Frontal cortex (tissue), 4 donors: ENCODE data around the gene DNAJB4. TPM values are rescaled to one million over a fixed set of nuclear protein-coding genes. Genes with fewer than 3 reads are reported as not detected.
"Not testable (repeated sequence)": the region's sequence is repeated elsewhere in the genome, so short reads cannot be mapped to it uniquely, and the experiment has no call there.

Source experiments
- DNase-seq, 2 donors: peaks; one replicate each; pipeline ENCODE4 v3.0.0; 2012; ENCODE audit warnings: low spot score in 2 of 2
- FAIRE-seq: peaks from 2 replicates; lab custom pipeline; 2012; peaks lifted over from hg19 to GRCh38; lab: Jason Lieb, UNC
- total RNA-seq: library from RNA; depleted of rRNA; stranded (reverse); fragments of >200 nt; gene quantifications from one replicate; pipeline ENCODE4 v1.2.3, GENCODE V29; 2014
- donor health status: control.
- donor health status: control.
- donor health status: control.

The DNAJB4 gene
- total RNA-seq = 30.6 TPM

GRCh38 chr1:78004719-78005447 lies at the start of gene DNAJB4:
Gene DNAJB4 (plus strand): TSS chr1:78004939. CDS start chr1:78005111, 172 bp downstream.
- DNase-seq (peak; percentile 52 to 57), FAIRE-seq (peak; percentile 49)

DNA sequence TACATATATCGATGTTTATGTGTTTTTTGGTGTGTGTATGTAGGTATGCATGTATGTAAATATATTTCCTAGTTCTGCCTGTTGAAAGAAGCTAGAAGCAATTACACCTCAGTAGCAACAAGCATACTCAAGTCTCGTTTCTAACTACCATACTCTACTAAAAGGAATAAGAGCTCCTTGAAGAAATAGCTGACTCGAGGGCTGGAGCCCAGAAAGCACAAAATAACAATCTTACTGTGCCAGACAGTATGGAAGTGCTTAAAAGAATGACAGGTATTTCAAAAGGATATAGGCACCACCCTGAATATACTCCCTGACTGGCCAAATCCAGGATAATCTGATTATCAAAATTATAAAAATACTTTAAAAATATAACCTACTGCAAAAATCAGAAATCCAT lies 49.0 kb upstream of the DNAJB4 start:
- no peak for FAIRE-seq

GRCh38 chr1:77956464-77956863 lies 48.3 kb upstream of the DNAJB4 start:
- DNase-seq (no peak), FAIRE-seq (no peak)

More for the DNA sequence above, 49.0 kb upstream of the DNAJB4 start:
- DNase-seq = no peak

- DNase-seq (no peak), FAIRE-seq (no peak)
Observed at GRCh38 chr1:77958391-77958790, 46.3 kb upstream of the DNAJB4 start.

DNA sequence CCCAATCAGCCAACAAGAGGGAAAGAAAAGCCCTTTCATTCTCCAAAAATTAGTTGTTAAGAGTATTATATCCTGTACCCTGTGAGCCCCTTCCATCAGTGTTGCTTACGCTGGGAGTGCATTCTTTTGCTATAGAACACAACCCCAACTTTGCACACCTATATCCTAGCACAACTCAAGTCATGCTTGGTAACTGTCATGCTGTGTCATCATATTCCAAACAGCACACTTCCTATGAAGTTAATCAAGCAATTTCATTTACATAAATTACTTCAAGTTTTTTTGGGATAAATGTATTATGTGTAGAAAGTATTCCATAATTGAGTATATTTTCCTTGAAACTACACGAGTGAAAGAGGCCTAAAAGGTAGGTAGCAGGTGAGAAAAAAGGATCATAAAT lies 45.9 kb upstream of the DNAJB4 start:
- no peak for FAIRE-seq
- DNase-seq = no peak

DNA sequence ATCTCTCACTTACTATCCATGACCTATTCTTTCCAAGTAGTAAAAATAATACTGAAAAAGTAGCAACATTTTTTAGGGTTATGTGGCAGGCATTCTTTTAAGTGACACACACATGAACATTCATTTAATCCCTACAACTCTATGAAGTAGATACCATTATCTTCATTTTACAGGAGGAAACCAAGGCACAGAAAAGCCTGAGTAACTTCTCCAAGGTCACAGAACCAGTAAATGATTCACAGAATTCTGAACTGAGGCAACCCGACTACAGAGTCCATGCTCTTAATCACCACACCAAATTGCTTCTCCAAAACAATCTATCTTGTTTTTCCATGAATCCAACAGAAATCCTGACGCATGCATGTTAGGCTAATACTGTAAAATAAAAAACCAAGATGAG lies 43.3 kb upstream of the DNAJB4 start:
- FAIRE-seq (no peak), DNase-seq (no peak)

- FAIRE-seq (no peak), DNase-seq (no peak)
Observed at GRCh38 chr1:77966291-77966690, 38.4 kb upstream of the DNAJB4 start.

- FAIRE-seq (no peak), DNase-seq (no peak)
Observed at GRCh38 chr1:77970192-77970591, 34.5 kb upstream of the DNAJB4 start.

GRCh38 chr1:77972080-77972479 lies 32.7 kb upstream of the DNAJB4 start:
- no peak for FAIRE-seq

GRCh38 chr1:77975386-77975785 lies 29.4 kb upstream of the DNAJB4 start:
- FAIRE-seq = no peak
- no peak for DNase-seq

More at GRCh38 chr1:77972080-77972479, 32.7 kb upstream of the DNAJB4 start:
- DNase-seq = no peak

DNA sequence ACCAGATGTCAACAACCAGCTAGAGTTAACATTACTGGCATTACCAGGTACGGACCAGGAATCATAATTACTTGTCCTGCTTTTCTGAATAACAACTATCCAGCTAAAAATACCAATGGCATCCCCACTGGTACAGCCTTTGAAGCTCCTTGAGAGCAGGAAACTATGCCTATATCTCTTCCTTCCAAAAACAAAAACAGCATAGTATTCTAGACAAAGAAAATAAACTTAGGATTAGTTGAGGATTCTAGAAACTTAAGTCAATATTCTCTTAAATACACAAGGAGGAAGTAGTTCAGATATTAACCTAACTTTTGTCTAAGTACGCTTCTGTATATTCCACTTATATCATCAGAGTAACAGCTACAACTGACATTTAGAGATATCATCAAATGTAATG lies 28.8 kb upstream of the DNAJB4 start:
- FAIRE-seq = no peak
- DNase-seq = no peak

DNA sequence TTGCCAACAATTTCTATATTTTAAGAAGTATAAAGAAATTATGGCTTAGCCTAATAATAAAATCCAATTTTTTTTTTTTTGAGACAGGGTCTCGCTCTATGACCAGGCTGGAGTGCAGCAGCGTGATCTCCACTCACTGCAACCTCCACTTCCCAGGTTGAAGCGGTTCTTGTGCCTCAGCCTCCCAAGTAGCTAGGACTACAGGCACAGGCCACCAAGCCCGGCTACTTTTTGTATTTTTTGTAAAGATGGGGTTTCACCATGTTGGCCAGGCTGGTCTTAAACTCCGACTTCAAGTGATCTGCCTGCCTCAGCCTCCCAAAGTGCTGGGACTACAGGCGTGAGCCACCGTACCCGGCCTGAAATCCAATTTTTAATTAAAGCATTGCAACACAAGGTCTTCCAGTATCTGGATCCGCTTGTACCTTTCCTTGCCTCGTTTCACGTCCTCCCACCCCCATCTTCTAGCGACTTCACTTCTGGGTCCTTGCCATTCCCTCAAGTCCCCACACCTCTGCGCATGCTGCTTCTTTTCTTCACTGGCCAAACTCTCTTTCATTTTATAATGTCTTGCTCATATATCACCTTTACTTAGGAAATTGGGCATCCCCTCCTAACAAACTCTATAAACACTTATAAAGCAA lies 28.2 kb upstream of the DNAJB4 start:
- no peak for DNase-seq

GRCh38 chr1:77977989-77978292 lies 26.8 kb upstream of the DNAJB4 start:
- FAIRE-seq (no peak), DNase-seq (no peak)

More for the DNA sequence above, 28.2 kb upstream of the DNAJB4 start:
- FAIRE-seq = no peak

GRCh38 chr1:77978293-77978968 lies 26.3 kb upstream of the DNAJB4 start:
- DNase-seq = peak in 1 of 2 donors; percentile 16
- FAIRE-seq = no peak

GRCh38 chr1:77978969-77979876 lies 25.5 kb upstream of the DNAJB4 start, which contains the start of gene FUBP1:
Gene FUBP1 (minus strand): TSS chr1:77979072. CDS start chr1:77979004, 68 bp downstream.
- DNase-seq = peak; percentile 54 to 81
- no peak for FAIRE-seq

DNA sequence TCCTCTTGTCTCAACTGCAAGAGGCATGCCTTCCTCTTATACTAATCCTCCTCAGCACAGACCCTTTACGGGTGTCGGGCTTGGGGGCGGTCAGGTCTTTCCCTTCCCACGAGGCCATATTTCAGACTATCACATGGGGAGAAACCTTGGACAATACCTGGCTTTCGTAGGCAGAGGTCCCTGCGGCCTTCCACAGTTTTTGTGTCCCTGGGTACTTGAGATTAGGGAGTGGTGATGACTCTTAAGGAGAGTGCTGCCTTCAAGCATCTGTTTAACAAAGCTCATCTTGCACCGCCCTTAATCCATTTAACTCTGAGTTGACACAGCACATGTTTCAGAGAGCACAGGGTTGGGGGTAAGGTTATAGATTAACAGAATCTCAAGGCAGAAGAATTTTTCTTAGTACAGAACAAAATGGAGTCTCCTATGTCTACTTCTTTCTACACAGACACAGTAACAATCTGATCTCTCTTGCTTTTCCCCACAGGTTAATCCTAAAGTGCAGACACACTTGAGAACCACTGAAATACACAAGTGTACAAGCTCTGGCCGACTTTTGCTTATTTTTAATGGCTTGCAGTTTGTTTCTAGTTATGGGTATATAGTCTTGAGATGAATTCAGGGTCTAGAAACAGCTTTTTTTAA lies 21.3 kb upstream of the DNAJB4 start:
- not testable (repeated sequence) for FAIRE-seq

DNA sequence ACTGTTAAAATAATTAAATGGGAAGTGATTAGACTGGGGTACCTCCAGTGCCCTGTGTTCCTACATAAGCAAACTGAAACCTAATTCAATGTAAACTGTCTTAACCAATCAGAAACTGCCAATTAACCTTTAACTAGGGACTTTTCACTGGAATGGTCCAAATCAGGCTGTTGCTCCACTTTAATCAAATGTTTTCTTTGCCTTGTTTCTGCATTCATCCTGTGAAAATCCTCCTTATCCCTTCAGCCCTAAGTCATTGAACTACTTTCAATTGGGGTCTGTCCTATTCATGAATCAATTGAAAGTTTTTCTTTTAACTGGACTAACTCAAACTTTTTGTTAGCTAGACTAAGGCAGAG lies 20.8 kb upstream of the DNAJB4 start:
- DNase-seq = no peak
- FAIRE-seq = no peak

More for the DNA sequence above, 21.3 kb upstream of the DNAJB4 start:
- DNase-seq = not testable (repeated sequence)

- DNase-seq (no peak), FAIRE-seq (no peak)
Observed at GRCh38 chr1:77984629-77985028, 20.1 kb upstream of the DNAJB4 start.

- no peak for FAIRE-seq
- DNase-seq = no peak
Observed at GRCh38 chr1:77986810-77987209, 17.9 kb upstream of the DNAJB4 start.
